ENCODE data around the gene CFAP20. TPM values are rescaled to one million over a fixed set of nuclear protein-coding genes. Genes with fewer than 3 reads are reported as not detected.

The CFAP20 gene
- total RNA-seq, 3 donors from 2014 or later: 18.8 to 24.0 (median 23.3) TPM

DNA sequence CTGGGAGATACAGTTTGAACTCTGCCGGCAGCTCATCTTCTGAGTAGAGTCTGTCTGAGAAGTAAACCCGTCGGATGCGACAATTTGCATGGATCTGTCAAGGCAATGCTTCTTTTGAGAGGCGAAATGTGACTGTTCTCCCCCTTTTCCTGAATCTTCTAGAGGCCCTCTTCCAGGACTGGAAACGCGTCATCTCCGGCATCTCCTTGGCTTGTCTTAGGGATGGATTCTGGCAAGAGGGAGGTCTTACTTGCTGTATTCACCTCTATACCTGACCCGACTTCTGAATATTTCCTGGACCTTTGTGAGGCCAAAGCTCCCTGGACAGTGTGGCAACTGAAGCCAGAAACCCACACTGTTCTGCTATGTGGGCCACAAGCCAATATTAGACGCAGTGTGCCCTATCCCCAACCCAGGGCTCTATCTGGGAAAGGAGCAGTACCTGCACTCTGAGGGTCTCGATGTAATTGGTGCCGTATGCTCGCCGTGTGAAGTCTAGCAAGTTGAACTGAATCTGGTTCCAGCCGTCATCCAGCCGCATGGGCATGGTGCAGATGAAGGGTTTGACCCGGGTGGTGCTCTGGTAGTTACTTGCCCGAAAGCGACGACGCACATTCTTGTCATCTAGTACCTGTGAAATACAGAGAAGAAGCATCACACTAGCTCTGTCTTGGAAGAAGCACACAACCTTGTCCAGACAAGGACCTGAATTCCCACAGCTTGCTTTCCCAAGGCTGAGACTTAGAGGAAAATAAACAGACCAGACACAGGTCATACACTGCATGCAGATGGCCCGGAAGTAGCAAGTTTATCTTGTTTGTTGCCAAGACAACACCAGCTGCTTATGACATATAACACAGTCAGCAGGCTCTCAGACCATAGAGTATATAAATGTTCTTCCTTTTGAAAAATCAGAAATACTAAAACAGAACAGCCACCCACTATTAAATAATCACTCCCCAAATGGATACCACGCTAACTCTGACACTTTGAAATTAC is 14.1 kb downstream of the CFAP20 start:
- Histone ChIP-seq H3K36me3 (ENCODE audit: low read depth) (peaks cover 8% of the 10 kb centered on the region), H3K4me3 (no peak overlapping the region), H3K9me3 (no peaks in the 10 kb centered on the region), H3K4me1 (ENCODE audit: low read depth) (peaks cover 7% of the 10 kb centered on the region)
- ATAC-seq: peak; percentile 64
- TF ChIP-seq, protein P1, sequence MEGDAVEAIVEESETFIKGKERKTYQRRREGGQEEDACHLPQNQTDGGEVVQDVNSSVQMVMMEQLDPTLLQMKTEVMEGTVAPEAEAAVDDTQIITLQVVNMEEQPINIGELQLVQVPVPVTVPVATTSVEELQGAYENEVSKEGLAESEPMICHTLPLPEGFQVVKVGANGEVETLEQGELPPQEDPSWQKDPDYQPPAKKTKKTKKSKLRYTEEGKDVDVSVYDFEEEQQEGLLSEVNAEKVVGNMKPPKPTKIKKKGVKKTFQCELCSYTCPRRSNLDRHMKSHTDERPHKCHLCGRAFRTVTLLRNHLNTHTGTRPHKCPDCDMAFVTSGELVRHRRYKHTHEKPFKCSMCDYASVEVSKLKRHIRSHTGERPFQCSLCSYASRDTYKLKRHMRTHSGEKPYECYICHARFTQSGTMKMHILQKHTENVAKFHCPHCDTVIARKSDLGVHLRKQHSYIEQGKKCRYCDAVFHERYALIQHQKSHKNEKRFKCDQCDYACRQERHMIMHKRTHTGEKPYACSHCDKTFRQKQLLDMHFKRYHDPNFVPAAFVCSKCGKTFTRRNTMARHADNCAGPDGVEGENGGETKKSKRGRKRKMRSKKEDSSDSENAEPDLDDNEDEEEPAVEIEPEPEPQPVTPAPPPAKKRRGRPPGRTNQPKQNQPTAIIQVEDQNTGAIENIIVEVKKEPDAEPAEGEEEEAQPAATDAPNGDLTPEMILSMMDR (IDR thresholded peaks at IDR 0.05): no peak
- DNase-seq: no peak
- intact Hi-C loops (cut with DNase I, micrococcal nuclease): no loop called here

DNA sequence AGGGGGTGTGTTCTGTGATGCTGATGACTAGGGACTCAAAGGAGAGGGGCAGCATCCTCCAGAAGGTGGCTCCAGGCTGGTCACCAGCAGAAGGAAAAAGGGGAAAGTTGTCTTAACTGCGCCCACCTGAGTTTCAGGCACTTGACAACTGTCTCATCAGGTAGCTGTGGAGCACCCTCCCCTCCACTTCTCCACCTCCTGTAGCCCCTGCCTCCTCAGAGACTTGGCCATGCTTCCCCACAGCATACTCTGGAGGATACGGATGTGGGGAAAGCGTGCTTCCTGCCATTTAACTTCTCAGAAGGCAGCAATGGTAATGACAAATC is 17.9 kb downstream of the CFAP20 start:
- H3K9me3 ChIP-seq: no peaks in the 10 kb centered on the region
- TF ChIP-seq, protein P1 (IDR thresholded peaks at IDR 0.05): no peak
- ATAC-seq: no peak
- no peak overlapping the region for H3K4me3 ChIP-seq
- H3K4me1 ChIP-seq (ENCODE audit: low read depth): peaks cover 4% of the 10 kb centered on the region
- H3K36me3 ChIP-seq (ENCODE audit: low read depth): peaks cover 8% of the 10 kb centered on the region
- intact Hi-C loops (cut with DNase I, micrococcal nuclease): no loop called here
- no peak for DNase-seq

DNA sequence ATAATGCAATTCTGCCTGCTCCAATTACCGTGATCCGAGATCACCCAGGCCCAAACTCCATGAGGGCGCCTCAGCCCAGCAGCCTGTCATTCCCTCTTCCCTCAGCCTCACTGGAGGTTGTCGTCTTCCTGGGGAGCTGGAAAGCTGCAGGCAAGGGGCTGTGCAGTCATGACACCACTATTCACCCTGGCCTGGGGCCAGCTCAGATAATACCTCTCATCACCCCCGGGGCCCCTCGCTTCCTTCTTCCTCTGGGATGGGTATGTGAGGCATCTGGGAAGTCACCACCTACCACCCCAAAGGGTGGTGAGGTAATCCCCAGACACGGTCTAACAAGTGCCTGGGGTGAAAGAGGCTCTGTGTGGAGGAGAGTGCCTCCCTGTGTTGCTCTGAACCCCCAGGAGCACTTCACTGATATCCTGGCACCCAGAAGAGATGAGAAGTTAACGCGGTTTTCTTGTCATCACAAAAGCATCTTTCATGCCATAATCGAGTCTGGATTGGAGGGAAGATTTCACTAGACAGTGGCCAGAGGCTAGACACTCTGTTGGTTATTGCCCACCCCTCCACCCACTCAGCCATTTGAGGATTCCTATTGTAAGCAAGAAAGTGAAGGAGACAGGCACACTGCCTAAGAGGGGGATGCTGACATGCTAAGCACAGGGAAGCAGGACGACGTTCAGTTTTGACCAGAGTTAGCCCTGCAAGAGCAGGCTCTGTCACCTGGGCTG is 18.4 kb downstream of the CFAP20 start:
- ATAC-seq (peak; percentile 14), DNase-seq (no peak)
- Histone ChIP-seq H3K9me3 (no peaks in the 10 kb centered on the region), H3K4me3 (no peak overlapping the region), H3K4me1 (ENCODE audit: low read depth) (peaks cover under 1% of the 10 kb centered on the region), H3K36me3 (ENCODE audit: low read depth) (peaks cover 8% of the 10 kb centered on the region)
- TF ChIP-seq, protein P1 (IDR thresholded peaks at IDR 0.05): no peak
- intact Hi-C loops (cut with DNase I, micrococcal nuclease): no loop called here

DNA sequence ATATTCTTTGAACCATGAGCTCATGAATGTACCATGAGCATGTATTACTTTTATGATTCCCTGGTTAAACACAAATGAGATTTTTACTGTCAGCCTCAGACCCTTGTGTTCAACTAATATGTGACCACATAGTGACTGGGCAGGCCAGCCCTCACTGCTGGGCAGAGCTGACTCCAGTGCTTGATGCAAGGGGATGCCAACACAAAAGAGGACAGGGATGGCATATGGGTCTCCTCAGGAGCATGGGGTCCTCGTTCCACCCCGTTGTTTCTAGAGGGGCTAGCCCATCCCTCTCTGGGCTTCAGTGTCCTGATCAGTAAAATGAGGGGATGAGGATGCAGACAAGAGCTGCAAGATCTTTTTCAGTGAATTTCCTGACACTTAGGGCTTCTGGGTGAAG is 19.3 kb downstream of the CFAP20 start:
- Histone ChIP-seq H3K4me3 (no peak overlapping the region), H3K9me3 (no peaks in the 10 kb centered on the region), H3K36me3 (ENCODE audit: low read depth) (peaks cover 7% of the 10 kb centered on the region), H3K4me1 (ENCODE audit: low read depth) (no peaks in the 10 kb centered on the region)
- no peak for ATAC-seq
- TF ChIP-seq, protein P1 (IDR thresholded peaks at IDR 0.05): no peak
- no peak for DNase-seq
- intact Hi-C loops (cut with DNase I, micrococcal nuclease): no loop called here

DNA sequence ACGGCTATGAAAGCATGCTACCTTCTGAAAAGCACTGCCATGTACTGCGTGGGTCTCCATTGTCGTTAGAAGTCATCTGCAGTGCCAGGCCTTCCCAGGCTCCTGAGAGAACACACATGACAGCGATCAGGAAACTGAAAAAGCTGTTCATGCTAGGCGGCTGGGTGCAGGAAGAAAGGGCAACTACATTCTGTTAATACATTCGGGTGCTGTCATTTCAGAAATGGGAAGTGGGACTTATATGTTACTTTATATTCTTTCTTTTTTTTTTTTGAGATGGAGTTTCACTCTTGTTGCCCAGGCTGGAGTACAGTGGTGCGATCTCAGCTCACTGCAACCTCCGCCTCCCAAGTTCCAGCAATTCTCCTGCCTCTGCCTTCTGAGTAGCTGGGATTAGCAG is 19.9 kb downstream of the CFAP20 start:
- Histone ChIP-seq H3K9me3 (no peaks in the 10 kb centered on the region), H3K36me3 (ENCODE audit: low read depth) (peaks cover 1% of the 10 kb centered on the region), H3K4me1 (ENCODE audit: low read depth) (no peaks in the 10 kb centered on the region), H3K4me3 (no peak overlapping the region)
- ATAC-seq: no peak
- TF ChIP-seq, protein P1 (IDR thresholded peaks at IDR 0.05): no peak
- intact Hi-C loops (cut with DNase I, micrococcal nuclease): no loop called here
- no peak for DNase-seq

Data from mucosa of descending colon (tissue), 3 donors.